Endodermal cell (in vitro differentiated cells): Measurements from ENCODE around the gene PNMA1. TPM values are rescaled to one million over a fixed set of nuclear protein-coding genes. Genes with fewer than 3 reads are reported as not detected.
A peak's percentile ranks its signal among the peaks of the same experiment; 100 is the strongest.

ENCODE experiments used
- DNase-seq: peaks from one replicate; pipeline ENCODE4 v3.0.0-alpha.2; 2017
- H3K27ac ChIP-seq: 2 replicates; pipeline ENCODE4 v1.5.1; 2013; ENCODE audit warnings: mild to moderate bottlenecking, low read depth, low read length, moderate library complexity
- H3K27me3 ChIP-seq: 2 replicates; pipeline ENCODE4 v1.6.1; 2013; ENCODE audit warnings: mild to moderate bottlenecking, low read length, moderate library complexity; ENCODE audit not compliant: insufficient read depth, control insufficient read depth, poor library complexity, severe bottlenecking
- H3K36me3 ChIP-seq: 2 replicates; pipeline ENCODE4 v1.7.0; 2013; ENCODE audit warnings: mild to moderate bottlenecking, low read length, moderate library complexity; ENCODE audit not compliant: control insufficient read depth, insufficient read depth
- H3K4me1 ChIP-seq: one replicate; pipeline ENCODE4 v1.7.0; 2013; ENCODE audit warnings: low read length; ENCODE audit not compliant: control insufficient read depth, insufficient read depth
- H3K4me3 ChIP-seq: 2 replicates; pipeline ENCODE4 v1.5.1; 2013; ENCODE audit warnings: mild to moderate bottlenecking, low read length, moderate library complexity
- H3K9ac ChIP-seq: 2 replicates; pipeline ENCODE4 v1.6.1; 2013; ENCODE audit warnings: mild to moderate bottlenecking, low read length, moderate library complexity; ENCODE audit not compliant: poor library complexity, severe bottlenecking; ENCODE audit errors: extremely low read depth
- H3K9me3 ChIP-seq: 2 replicates; pipeline ENCODE4 v1.6.1; 2013; ENCODE audit warnings: mild to moderate bottlenecking, low read length, moderate library complexity; ENCODE audit not compliant: control insufficient read depth
- H3K27ac Mint-ChIP-seq: 2 replicates; pipeline ENCODE4 v1.8.0; 2020; ENCODE audit warnings: mixed read lengths
- H3K27me3 Mint-ChIP-seq: 2 replicates; pipeline ENCODE4 v1.8.0; 2021; ENCODE audit warnings: mild to moderate bottlenecking, mixed read lengths; ENCODE audit not compliant: insufficient read depth
- H3K36me3 Mint-ChIP-seq: 2 replicates; pipeline ENCODE4 v1.8.0; 2020; ENCODE audit warnings: low read depth, mixed read lengths
- H3K4me1 Mint-ChIP-seq: 2 replicates; pipeline ENCODE4 v1.8.0; 2020; ENCODE audit warnings: mixed read lengths
- H3K4me3 Mint-ChIP-seq: 2 replicates; pipeline ENCODE4 v1.8.0; 2020; ENCODE audit warnings: mild to moderate bottlenecking, moderate library complexity, mixed read lengths
- H3K9me3 Mint-ChIP-seq: 2 replicates; pipeline ENCODE4 v1.8.0; 2020; ENCODE audit warnings: mild to moderate bottlenecking, mixed read lengths
- CTCF ChIP-seq: fragments of 200-600 bp; sonication (generic); conservative IDR thresholded peaks from 2 replicates; pipeline ENCODE4 v1.5.0; 2021; ENCODE audit warnings: antibody characterized with exemption, mild to moderate bottlenecking
- WGBS, 2 experiments: methylation state at CpG; one replicate each; pipeline versions ENCODE4 v1.1.5 to v1.1.7; 2013; ENCODE audit warnings: missing lambda C conversion rate in 2 of 2, mixed read lengths in 1 of 2; ENCODE audit not compliant: insufficient coverage in 1 of 2, insufficient read length in 1 of 2; 5-methylcytosine and 5-hydroxymethylcytosine counted together
- total RNA-seq, 2 donors: library from RNA; stranded (reverse); fragmentation: NEBNext Ultra II Directional in 1 of 2; extraction: Animal tissue kit (Norgen Biotek cat#: 25700) in 1 of 2; gene quantifications; 2 replicates in 1 of 2; 3 replicates in 1 of 2; pipeline ENCODE4 v1.2.1, GENCODE V29; 2021

PNMA1 gene
- total RNA-seq, 2 donors from 2014 or later = 66.9 to 70.4 TPM

- H3K9ac ChIP-seq = no peak overlapping the region
- no peaks in the 10 kb centered on the region for H3K36me3 ChIP-seq
- no peak overlapping the region for H3K27ac Mint-ChIP-seq
- H3K4me1 ChIP-seq = peaks cover 9% of the 10 kb centered on the region
- H3K9me3 ChIP-seq = no peaks in the 10 kb centered on the region
- H3K4me3 Mint-ChIP-seq = no peak overlapping the region
- peak; percentile 65 for TF ChIP-seq CTCF
- no peaks in the 10 kb centered on the region for H3K27me3 Mint-ChIP-seq
- no peak overlapping the region for H3K4me3 ChIP-seq
- WGBS, 2 experiments = 86 to 100% methylated on average over 3 to 7 of the region's 7 CpGs
- no peaks in the 10 kb centered on the region for H3K36me3 Mint-ChIP-seq
- H3K9me3 Mint-ChIP-seq = no peaks in the 10 kb centered on the region
- H3K27me3 ChIP-seq = no peaks in the 10 kb centered on the region
- H3K27ac ChIP-seq = no peak overlapping the region
- DNase-seq = no peak
- peaks cover 49% of the 10 kb centered on the region for H3K4me1 Mint-ChIP-seq
These were observed 38.3 kb upstream of the PNMA1 start for GRCh38 chr14:73752297-73752992.

- H3K36me3 ChIP-seq = no peaks in the 10 kb centered on the region
- no peak for DNase-seq
- no peaks in the 10 kb centered on the region for H3K27me3 ChIP-seq
- Mint-ChIP-seq H3K4me1 (peaks cover 52% of the 10 kb centered on the region), H3K27ac (no peak overlapping the region), H3K36me3 (no peaks in the 10 kb centered on the region), H3K4me3 (no peak overlapping the region), H3K27me3 (no peaks in the 10 kb centered on the region), H3K9me3 (no peaks in the 10 kb centered on the region)
- H3K4me1 ChIP-seq = peaks cover 15% of the 10 kb centered on the region
- no peak for TF ChIP-seq CTCF
- no peak overlapping the region for H3K27ac ChIP-seq
- no peak overlapping the region for H3K9ac ChIP-seq
- WGBS, 2 experiments = 86% methylated on average over 4 to 6 of the region's 7 CpGs
- H3K9me3 ChIP-seq = no peaks in the 10 kb centered on the region
- H3K4me3 ChIP-seq = no peak overlapping the region
These were observed 37.0 kb upstream of the PNMA1 start for GRCh38 chr14:73751157-73751691.

DNA sequence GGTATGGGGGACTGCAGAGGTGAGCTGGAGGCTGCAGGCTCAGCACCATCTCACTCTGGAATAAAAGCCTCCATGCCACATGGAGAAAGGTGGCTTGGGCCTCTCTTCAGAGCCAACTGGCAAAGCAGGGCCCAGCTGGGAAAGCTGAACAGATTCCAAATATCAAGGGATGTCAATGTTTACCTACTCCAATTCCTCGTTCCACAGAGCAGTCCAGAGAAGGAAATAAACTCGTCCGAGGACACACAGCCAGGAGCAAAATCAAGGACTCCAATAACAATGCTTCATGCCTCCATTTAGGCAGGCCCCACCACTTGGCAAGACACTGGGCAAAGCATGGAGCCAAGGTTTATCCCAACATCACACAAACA is 36.3 kb upstream of the PNMA1 start:
- H3K9ac ChIP-seq = no peak overlapping the region
- H3K9me3 ChIP-seq = no peaks in the 10 kb centered on the region
- H3K27me3 Mint-ChIP-seq = no peaks in the 10 kb centered on the region
- H3K36me3 Mint-ChIP-seq = no peaks in the 10 kb centered on the region
- no peaks in the 10 kb centered on the region for H3K36me3 ChIP-seq
- H3K27ac ChIP-seq = no peak overlapping the region
- H3K9me3 Mint-ChIP-seq = no peaks in the 10 kb centered on the region
- H3K27me3 ChIP-seq = no peaks in the 10 kb centered on the region
- H3K27ac Mint-ChIP-seq = no peak overlapping the region
- H3K4me3 Mint-ChIP-seq = no peak overlapping the region
- H3K4me1 Mint-ChIP-seq = peaks cover 46% of the 10 kb centered on the region
- 97% methylated on average over 3 of the region's 3 CpGs; no CpG with 5 or more reads in 1 of the 2 experiments for WGBS, 2 experiments
- DNase-seq = no peak
- no peak overlapping the region for H3K4me3 ChIP-seq
- H3K4me1 ChIP-seq = peaks cover 10% of the 10 kb centered on the region
- no peak for TF ChIP-seq CTCF
